Activated CD4-positive, alpha-beta T cell treated with anti-CD3 and anti-CD28 coated beads, Interleukin-2, amount 50 U/mL, for 4 hours (primary cell): ENCODE measurements around the gene SRRM2.
A peak's percentile ranks its signal among the peaks of the same experiment; 100 is the strongest.

Source experiments
- DNase-seq, 2 experiments: peaks; one replicate each; pipeline ENCODE4 v3.0.0-alpha.2; 2020

The SRRM2 gene

GRCh38 chr16:2752035-2752849, at the start of gene SRRM2:
SRRM2 (plus strand) TSS chr16:2752638; CDS start chr16:2756365, 3,727 bp downstream.
- DNase-seq, result peak; percentile 92

GRCh38 chr16:2702871-2703745, 49.3 kb upstream of the SRRM2 start:
- no peak for DNase-seq

- no peak for DNase-seq
These were observed 48.1 kb upstream of the SRRM2 start for GRCh38 chr16:2704166-2704982.

GRCh38 chr16:2704983-2705275, 47.5 kb upstream of the SRRM2 start:
- no peak for DNase-seq

- DNase-seq, result no peak
These were observed 47.1 kb upstream of the SRRM2 start for GRCh38 chr16:2705351-2705750.

GRCh38 chr16:2706085-2706484, 46.4 kb upstream of the SRRM2 start:
- DNase-seq, result no peak

GRCh38 chr16:2706611-2707311, 45.7 kb upstream of the SRRM2 start:
- no peak for DNase-seq

GRCh38 chr16:2707368-2708289, 44.8 kb upstream of the SRRM2 start:
- DNase-seq, result no peak

- no peak for DNase-seq
These were observed 44.2 kb upstream of the SRRM2 start for GRCh38 chr16:2708290-2708639.

- DNase-seq, result no peak
These were observed 43.4 kb upstream of the SRRM2 start for GRCh38 chr16:2708955-2709587.

- DNase-seq, result no peak
These were observed 42.9 kb upstream of the SRRM2 start for GRCh38 chr16:2709588-2709984.

GRCh38 chr16:2710021-2710710, 42.3 kb upstream of the SRRM2 start:
- DNase-seq, result no peak

GRCh38 chr16:2710711-2711231, 41.7 kb upstream of the SRRM2 start:
- no peak for DNase-seq

GRCh38 chr16:2711370-2712062, 40.9 kb upstream of the SRRM2 start:
- no peak for DNase-seq

GRCh38 chr16:2712063-2712441, 40.4 kb upstream of the SRRM2 start:
- no peak for DNase-seq

GRCh38 chr16:2712546-2712945, 39.9 kb upstream of the SRRM2 start:
- no peak for DNase-seq

- no peak for DNase-seq
These were observed 38.9 kb upstream of the SRRM2 start for GRCh38 chr16:2713523-2713922.

- no peak for DNase-seq
These were observed 38.3 kb upstream of the SRRM2 start for GRCh38 chr16:2713985-2714774.

- DNase-seq, result no peak
These were observed 37.4 kb upstream of the SRRM2 start for GRCh38 chr16:2715064-2715463.
